ENCODE data around the gene UBD.

Gene UBD

DNA sequence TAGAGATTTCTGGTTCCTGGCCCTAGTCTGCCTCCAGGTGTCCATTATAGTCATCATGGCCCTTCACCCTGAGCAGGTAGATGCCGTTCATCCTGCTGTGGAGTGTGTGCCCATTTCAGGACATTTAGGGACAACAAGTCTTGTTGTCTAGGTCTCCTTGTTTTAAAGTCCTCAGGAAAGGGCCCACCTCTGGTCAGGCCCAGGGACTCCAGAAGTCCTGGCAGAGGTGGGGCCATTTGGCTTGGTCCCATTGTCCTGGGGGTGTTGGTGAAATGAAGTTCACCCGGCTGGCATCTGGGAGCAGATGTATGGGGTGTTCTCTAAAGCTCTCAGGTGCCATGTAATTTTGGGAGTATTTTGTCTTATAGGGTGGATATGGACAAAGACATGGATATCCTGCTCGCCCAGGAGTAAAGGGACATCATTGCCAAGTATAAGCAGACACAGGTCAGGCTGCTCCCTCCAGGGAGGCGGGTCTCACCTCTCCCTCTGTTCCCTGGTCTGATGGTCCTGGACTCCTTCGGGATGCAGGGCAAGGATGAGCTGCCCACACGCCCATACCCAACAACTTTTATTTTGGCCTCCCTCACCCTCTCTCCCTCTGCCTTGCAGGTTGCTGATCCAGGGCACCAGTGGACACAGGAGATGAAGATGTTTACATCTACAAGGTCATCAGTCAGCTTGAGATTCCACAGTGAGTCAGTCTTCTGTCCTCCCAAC, 40.1 kb downstream of the UBD start:
- no peak for DNase-seq

GRCh38 chr6:29517728-29518440, 41.6 kb downstream of the UBD start:
- no peak for DNase-seq

DNA sequence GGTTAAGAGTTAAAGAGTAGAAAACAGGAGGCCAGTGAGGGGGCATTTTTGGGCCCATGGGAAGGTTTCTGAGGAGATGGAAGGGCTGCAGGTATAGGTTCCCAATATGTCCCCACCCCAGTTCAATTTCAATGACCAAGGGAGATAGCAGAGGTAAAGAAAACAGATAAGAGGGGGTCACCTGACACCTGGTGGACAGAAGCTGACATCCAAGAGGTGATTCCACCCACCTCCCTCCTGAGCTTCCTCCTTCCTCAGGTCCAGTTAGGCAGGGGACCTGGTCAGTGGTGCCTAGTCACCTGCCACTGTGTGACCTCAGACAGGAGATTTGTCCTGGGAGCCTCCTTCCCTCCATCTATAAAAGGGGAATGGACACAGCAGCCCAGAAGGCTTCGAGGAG, 42.3 kb downstream of the UBD start:
- no peak for DNase-seq

DNA sequence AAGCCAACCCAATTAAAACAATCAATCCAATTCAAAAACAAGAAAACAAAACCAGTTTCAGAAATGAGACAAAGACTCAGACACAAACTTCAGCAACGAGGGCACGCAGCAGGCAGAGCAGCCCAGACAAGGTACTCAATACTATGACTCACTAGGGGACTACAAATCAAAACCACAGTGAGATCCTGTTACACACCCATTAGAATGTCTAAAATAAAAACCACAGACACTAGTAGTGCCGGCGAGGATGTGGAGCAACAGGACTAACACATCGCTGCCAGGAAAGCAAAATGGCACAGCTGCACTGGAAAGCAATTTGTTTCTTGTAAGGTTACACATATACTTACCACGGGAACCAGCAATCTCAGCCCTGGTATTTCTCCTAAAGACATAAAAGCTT, 43.4 kb downstream of the UBD start:
- DNase-seq: no peak

GRCh38 chr6:29510746-29511300, 48.7 kb downstream of the UBD start:
- no peak for DNase-seq

- DNase-seq: no peak
Measured at GRCh38 chr6:29510202-29510601, 49.3 kb downstream of the UBD start.

DNA sequence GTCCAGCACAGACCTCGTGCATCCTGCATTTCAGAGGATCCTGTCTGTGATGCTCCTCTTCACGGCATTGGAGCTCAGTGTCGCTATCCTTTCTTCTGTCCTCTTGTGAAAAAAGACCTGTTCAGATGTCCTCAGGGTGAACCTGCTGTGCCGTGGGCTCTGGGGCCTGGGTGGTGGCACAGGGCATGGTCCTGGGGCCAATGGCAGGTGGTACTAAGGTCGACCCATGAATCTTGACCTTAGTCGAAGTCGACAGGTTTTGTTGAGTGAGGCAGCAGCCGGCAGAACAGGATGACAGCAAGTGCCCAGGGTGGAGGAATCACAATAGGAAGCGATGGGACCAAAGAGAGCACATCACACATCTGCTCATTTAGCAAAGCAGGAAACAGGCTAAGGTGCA, 49.8 kb downstream of the UBD start:
- DNase-seq: no peak

DNA sequence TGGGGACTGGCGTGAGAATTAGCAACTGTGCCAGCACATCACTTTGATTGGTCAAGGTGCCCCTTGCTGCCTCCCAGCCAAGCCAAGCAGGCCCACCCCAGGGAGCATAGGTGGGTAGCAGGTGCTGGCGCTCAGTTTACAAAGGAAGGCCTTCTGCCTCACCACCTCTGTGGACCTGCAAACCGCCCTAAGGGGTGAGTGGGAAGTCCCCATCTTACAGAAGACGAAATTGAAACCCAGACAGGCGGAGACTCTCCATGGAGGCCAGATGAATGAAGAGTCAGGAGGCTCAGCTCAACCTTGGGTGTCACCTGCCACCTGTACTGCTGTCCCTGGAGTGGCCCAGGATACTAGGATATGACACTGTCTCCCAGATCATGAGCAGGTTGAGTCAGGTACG, 50.3 kb downstream of the UBD start:
- DNase-seq: no peak

- no peak for DNase-seq
Measured at GRCh38 chr6:29507319-29507718, 52.2 kb downstream of the UBD start.

DNA sequence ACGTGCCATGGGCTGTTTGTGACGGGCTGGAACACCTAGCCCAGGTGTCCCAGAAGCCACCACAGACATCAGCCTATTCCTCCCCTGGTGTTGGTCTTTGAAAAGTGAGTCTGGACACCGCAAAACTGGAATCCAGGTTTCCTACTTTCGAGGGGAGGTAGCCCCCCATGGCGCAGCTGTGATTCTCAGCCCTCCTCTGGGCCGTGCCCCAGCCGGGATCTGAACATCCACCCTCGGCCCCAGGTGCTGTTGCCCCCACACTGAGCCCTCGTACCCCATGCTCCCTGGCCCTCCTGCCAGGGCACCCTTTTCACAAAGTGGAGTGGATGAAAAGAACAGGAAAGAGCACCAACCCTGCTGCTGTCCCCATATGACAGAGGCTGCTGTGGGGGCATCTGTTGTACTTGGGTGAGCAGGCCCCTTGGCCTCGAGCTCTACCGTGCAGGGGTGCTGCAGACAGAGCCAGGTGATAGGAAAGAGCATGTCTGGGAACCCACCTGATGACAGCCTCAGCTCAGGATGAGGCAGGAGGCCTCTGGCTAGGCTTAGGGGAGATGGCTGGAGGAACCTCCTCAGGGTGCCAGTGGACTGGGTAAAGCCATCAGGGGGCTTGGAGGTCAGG, 53.0 kb downstream of the UBD start:
- no peak for DNase-seq

DNA sequence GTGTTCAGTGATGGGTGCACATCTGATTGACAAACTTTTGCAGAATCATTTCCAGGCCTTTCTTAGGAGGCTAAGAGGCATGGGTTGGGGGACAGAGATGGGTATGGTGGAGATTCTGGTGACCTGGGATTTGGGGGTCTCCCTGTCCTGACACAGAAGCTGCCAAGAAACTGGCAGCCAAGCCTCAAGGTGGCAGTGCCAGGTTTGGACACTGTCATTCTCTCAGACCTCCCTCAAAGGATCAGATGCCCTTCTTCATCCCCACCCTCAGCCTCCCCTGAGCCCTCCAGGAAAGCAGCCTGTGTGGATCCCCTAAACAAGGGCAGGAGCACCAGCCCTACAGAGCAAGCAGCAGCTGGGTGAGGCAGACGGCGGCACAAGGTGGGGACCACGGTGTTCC, 53.7 kb downstream of the UBD start:
- DNase-seq: no peak
